GM12873 (cell line): Measurements from ENCODE around the gene PRTG.

Source experiments
- CTCF ChIP-seq: IDR thresholded peaks from 2 replicates; pipeline ENCODE4 v1.5.1; 2012; ENCODE audit warnings: low read depth, mild to moderate bottlenecking, moderate library complexity, low read length, control low read depth; ENCODE audit not compliant: insufficient read depth; ENCODE audit errors: missing control alignments

PRTG gene

DNA sequence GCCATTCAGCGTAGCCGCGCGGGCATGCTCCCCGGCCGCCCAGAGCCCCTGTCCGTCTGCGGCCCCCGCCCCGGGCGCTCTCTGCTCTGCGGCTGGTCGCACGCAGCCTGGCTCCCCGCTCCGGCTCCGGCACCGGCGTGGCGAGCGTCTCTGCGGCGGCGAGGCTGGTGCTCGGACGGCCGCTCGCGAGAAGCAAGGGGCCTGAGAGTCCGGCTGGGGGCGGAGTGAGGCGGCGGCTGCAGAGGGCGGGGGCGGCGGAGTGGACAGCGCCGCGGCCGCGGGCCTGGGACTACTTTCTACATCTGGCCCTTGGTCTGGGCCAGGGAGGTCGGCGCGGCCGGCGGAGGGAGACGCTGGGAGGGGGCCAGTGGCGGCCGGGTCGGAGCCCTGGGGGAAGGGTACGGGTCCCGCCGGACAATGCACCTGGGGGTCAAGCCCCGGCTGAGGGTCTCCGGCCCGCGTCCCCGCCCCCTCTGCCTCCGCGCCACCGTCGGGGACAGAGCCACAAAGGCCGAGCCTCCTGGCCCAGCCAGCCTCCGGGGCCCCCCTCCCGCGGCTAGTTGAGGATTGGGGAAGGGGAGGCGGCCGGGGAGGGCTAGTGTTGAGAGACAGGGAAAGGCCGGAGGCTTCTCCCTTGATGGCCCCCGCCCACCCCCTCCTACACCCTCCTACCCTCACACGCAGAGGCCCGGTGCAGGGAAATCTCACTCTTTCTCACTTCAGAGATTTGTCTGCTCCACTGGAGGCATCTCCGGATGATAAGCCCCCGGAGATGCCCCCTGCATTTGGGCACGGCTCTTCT is at the start of gene PRTG:
Gene PRTG, minus strand, starts transcription at position 226 of the 802 bp plus-strand sequence. Its CDS starts 221 bp downstream, at position 5.
- no peak for TF ChIP-seq CTCF

- TF ChIP-seq CTCF: no peak
Observed at GRCh38 chr15:55791551-55792400, 48.8 kb upstream of the PRTG start.

DNA sequence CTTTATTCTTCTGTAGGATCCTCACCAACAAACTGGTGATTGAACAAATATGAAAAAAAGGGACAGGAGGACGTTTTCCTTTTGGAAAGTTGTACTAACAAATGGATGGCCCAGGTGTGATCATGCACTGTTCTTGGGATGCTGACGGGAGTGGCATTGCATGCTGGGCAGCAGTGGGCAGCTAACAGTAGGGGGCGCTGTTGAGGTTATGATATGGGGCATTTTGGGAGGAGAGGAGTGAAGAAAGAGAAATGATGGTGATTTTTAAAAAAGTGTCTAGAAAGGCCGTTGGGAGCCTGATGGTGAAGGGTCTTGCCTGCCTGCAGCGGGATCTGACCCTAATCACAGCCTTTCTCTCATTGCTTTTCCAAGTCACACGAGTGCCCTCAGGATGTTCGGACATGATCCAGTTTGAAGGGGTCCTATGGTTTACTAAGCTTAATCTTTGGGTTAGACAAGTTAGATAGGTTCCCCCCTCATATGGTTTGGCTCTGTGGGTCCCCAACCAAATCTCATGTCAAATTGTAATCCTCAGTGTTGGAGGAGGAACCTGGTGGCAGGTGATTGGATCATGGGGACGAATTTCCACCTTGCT is 46.2 kb upstream of the PRTG start:
- TF ChIP-seq CTCF: peak; percentile 70

- TF ChIP-seq CTCF: no peak
Observed at GRCh38 chr15:55786341-55786740, 43.4 kb upstream of the PRTG start.

DNA sequence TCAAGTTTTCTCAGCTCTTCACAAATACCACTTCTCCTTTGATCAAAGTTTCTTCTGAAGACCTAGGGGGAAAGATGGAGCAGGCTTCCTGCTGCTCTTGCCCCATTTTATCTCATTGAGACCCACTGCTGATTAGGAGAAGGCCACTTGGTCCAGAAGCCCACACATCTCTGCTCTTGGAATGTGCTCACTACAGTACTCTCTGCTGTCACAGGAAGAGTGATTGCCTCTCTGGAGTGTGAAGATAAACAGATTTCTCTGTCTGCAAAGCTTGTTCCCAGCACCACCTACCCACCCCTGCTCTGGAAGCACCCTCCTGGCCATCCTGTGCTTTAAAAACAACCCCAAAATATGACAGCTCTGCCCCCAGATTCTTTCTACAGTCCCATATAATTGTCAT is 41.3 kb upstream of the PRTG start:
- no peak for TF ChIP-seq CTCF

DNA sequence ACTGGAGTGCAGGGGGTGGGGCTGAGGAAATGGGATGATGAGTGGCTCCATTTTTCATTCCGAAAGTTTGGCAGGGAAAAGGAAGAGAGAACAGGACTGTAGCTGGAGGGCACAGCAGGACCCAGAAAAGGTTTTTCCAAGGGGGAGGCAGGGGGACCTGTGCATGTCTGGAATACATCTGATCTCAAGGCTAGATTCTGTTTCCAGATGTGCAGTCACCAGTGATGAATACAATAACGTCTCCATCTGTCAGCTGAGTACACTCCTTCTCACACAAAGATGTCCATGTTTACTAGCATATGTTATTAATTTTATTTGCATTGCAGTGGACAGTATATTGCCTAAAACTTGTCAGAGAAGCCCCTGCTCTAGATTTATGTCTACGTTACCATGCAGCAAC is 39.9 kb upstream of the PRTG start:
- TF ChIP-seq CTCF: no peak

- TF ChIP-seq CTCF: no peak
Observed at GRCh38 chr15:55780292-55780691, 37.3 kb upstream of the PRTG start.
